Measurements from ENCODE around the gene ANKS1A.

ANKS1A gene

DNA sequence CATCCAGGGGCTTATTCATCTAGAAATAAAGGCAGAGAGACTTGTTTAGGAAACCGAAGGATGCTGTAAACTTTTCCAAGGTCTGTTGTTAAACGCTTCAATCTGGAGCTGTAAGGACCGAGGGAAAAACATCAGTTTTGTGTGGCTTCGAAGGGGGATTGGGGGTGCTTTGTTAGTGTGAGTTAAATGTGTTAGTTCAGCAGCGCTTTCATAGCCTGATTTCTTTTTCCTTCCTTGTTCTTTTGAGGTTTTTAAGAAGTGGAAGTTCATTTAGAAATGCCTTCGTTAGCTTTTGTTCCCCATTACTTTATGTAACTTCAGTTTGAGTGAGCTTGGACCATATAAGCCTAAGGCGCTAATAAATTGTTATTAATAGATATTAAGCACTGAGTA lies 1.5 kb downstream of the ANKS1A start:
- no peaks in the 10 kb centered on the region for H3K36me3 ChIP-seq (ENCODE audit: control insufficient read depth in 1 of 2, insufficient read depth in 2 of 2, low read length in 2 of 2)
- H3K27ac ChIP-seq (ENCODE audit: low read depth, low read length) = no peak overlapping the region
- no peaks in the 10 kb centered on the region for H3K27me3 ChIP-seq (ENCODE audit: insufficient read depth, low read length)
- no peak overlapping the region for H2BK5ac ChIP-seq (ENCODE audit: low read depth, low read length, poor library complexity)
- H3K14ac ChIP-seq (ENCODE audit: low read length) = no peak overlapping the region
- no peak for DNase-seq
- H2BK12ac ChIP-seq (ENCODE audit: low read length) = no peak overlapping the region
- peak overlapping the region; percentile 40 for H3K4ac ChIP-seq (ENCODE audit: low read depth, low read length)
- H3K4me1 ChIP-seq (ENCODE audit: control insufficient read depth in 1 of 2, insufficient read depth in 2 of 2, low read length in 2 of 2) = peaks cover 0 to 1% of the 10 kb centered on the region in 2 experiments
- peaks cover 9% of the 10 kb centered on the region for H3K79me2 ChIP-seq (ENCODE audit: control insufficient read depth, insufficient read depth, low read length, poor library complexity)
- H4K8ac ChIP-seq (ENCODE audit: low read depth, low read length) = no peak overlapping the region
- WGBS (ENCODE audit: extremely low coverage, insufficient coverage, insufficient read length) = no CpG with 5 or more reads among the region's 7 CpGs
- H3K79me1 ChIP-seq (ENCODE audit: low read length) = peaks cover 6% of the 10 kb centered on the region
- no peak overlapping the region for H4K12ac ChIP-seq (ENCODE audit: low read depth, low read length)
- no peaks in the 10 kb centered on the region for H3K9me3 ChIP-seq (ENCODE audit: insufficient read depth, low read depth, low read length)
- H2AK5ac ChIP-seq (ENCODE audit: low read length) = no peak overlapping the region
- no peak overlapping the region for H3K9ac ChIP-seq (ENCODE audit: low read length)
- H2AFZ ChIP-seq (ENCODE audit: insufficient read depth, low read length, poor library complexity) = no peak overlapping the region
- no peak overlapping the region for H4K91ac ChIP-seq (ENCODE audit: low read depth, low read length)
- H3K23ac ChIP-seq (ENCODE audit: low read length) = no peak overlapping the region
- no peak overlapping the region for H2BK120ac ChIP-seq (ENCODE audit: insufficient read depth, low read length, poor library complexity)
- H3K4me3 ChIP-seq (ENCODE audit: low read depth, low read length) = no peak overlapping the region
- H3K4me2 ChIP-seq (ENCODE audit: low read length) = peak overlapping the region; percentile 82
- H3K18ac ChIP-seq (ENCODE audit: low read length) = no peak overlapping the region

DNA sequence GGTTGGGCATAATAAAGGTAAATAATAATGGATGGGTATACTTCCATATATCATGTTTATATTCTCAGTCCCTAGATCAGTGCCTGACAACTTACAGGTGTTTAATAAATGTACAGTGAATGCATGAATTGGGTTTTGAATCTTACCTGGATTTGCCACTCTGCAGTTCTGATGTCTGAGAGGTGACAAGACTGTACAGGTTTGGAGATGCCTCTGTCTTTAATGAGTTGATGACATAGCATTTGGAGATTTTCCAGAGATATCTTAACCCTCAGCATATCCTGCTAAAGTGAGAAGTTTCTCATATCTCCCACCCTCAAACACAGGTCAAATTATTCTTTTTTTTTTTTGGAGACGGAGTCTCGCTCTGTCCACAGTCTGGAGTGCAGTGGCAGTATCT lies 2.2 kb downstream of the ANKS1A start:
- no peak overlapping the region for H2AK5ac ChIP-seq (ENCODE audit: low read length)
- H3K79me2 ChIP-seq (ENCODE audit: control insufficient read depth, insufficient read depth, low read length, poor library complexity) = peaks cover 9% of the 10 kb centered on the region
- H3K18ac ChIP-seq (ENCODE audit: low read length) = no peak overlapping the region
- no peak overlapping the region for H3K14ac ChIP-seq (ENCODE audit: low read length)
- H2AFZ ChIP-seq (ENCODE audit: insufficient read depth, low read length, poor library complexity) = no peak overlapping the region
- H4K91ac ChIP-seq (ENCODE audit: low read depth, low read length) = no peak overlapping the region
- H3K4ac ChIP-seq (ENCODE audit: low read depth, low read length) = no peak overlapping the region
- no peak overlapping the region for H3K4me2 ChIP-seq (ENCODE audit: low read length)
- WGBS (ENCODE audit: extremely low coverage, insufficient coverage, insufficient read length) = no CpG with 5 or more reads among the region's 2 CpGs
- H4K12ac ChIP-seq (ENCODE audit: low read depth, low read length) = no peak overlapping the region
- H3K4me1 ChIP-seq (ENCODE audit: control insufficient read depth in 1 of 2, insufficient read depth in 2 of 2, low read length in 2 of 2) = peaks cover 0 to 1% of the 10 kb centered on the region in 2 experiments
- H2BK12ac ChIP-seq (ENCODE audit: low read length) = no peak overlapping the region
- H2BK120ac ChIP-seq (ENCODE audit: insufficient read depth, low read length, poor library complexity) = no peak overlapping the region
- DNase-seq = no peak
- no peak overlapping the region for H3K9ac ChIP-seq (ENCODE audit: low read length)
- no peak overlapping the region for H2BK5ac ChIP-seq (ENCODE audit: low read depth, low read length, poor library complexity)
- H3K27me3 ChIP-seq (ENCODE audit: insufficient read depth, low read length) = no peaks in the 10 kb centered on the region
- H3K79me1 ChIP-seq (ENCODE audit: low read length) = peaks cover 6% of the 10 kb centered on the region
- H3K9me3 ChIP-seq (ENCODE audit: insufficient read depth, low read depth, low read length) = no peaks in the 10 kb centered on the region
- H3K36me3 ChIP-seq (ENCODE audit: control insufficient read depth in 1 of 2, insufficient read depth in 2 of 2, low read length in 2 of 2) = no peaks in the 10 kb centered on the region
- no peak overlapping the region for H3K4me3 ChIP-seq (ENCODE audit: low read depth, low read length)
- H3K23ac ChIP-seq (ENCODE audit: low read length) = no peak overlapping the region
- H3K27ac ChIP-seq (ENCODE audit: low read depth, low read length) = no peak overlapping the region
- H4K8ac ChIP-seq (ENCODE audit: low read depth, low read length) = no peak overlapping the region

DNA sequence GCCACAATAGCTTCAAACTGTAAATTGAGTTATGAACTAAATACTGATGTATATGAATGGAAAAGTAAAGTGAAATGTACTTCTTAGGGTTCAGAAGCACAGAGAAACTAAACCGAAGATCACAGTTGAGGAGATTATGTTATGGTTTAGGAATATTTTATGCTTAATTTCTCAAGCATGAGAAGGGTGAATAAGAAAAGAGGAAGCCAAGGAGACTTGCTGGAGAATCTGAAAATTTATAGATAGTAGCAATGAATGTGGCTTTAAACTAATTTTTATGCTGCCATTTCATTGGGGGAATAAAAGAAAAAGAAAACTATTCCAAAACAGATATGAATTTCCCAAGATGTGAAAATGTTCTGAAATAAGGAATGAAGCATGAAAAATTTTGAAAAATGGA lies 5.6 kb downstream of the ANKS1A start:
- no peaks in the 10 kb centered on the region for H3K36me3 ChIP-seq (ENCODE audit: control insufficient read depth in 1 of 2, insufficient read depth in 2 of 2, low read length in 2 of 2)
- no peaks in the 10 kb centered on the region for H3K4me1 ChIP-seq (ENCODE audit: control insufficient read depth in 1 of 2, insufficient read depth in 2 of 2, low read length in 2 of 2)
- no peak overlapping the region for H3K9ac ChIP-seq (ENCODE audit: low read length)
- H3K23ac ChIP-seq (ENCODE audit: low read length) = no peak overlapping the region
- no peaks in the 10 kb centered on the region for H3K79me1 ChIP-seq (ENCODE audit: low read length)
- no peak overlapping the region for H2AK5ac ChIP-seq (ENCODE audit: low read length)
- no peak overlapping the region for H3K4me2 ChIP-seq (ENCODE audit: low read length)
- H3K4me3 ChIP-seq (ENCODE audit: low read depth, low read length) = no peak overlapping the region
- no peak overlapping the region for H4K12ac ChIP-seq (ENCODE audit: low read depth, low read length)
- no peak overlapping the region for H4K8ac ChIP-seq (ENCODE audit: low read depth, low read length)
- whole genome bisulfite sequencing (ENCODE audit: extremely low coverage, insufficient coverage, insufficient read length) = no CpG with 5 or more reads among the region's 1 CpG
- H2BK5ac ChIP-seq (ENCODE audit: low read depth, low read length, poor library complexity) = no peak overlapping the region
- no peak overlapping the region for H2BK120ac ChIP-seq (ENCODE audit: insufficient read depth, low read length, poor library complexity)
- H3K4ac ChIP-seq (ENCODE audit: low read depth, low read length) = no peak overlapping the region
- no peak overlapping the region for H4K91ac ChIP-seq (ENCODE audit: low read depth, low read length)
- no peaks in the 10 kb centered on the region for H3K9me3 ChIP-seq (ENCODE audit: insufficient read depth, low read depth, low read length)
- no peak overlapping the region for H3K18ac ChIP-seq (ENCODE audit: low read length)
- H3K14ac ChIP-seq (ENCODE audit: low read length) = no peak overlapping the region
- no peak for DNase-seq
- H3K27ac ChIP-seq (ENCODE audit: low read depth, low read length) = no peak overlapping the region
- no peaks in the 10 kb centered on the region for H3K27me3 ChIP-seq (ENCODE audit: insufficient read depth, low read length)
- H2AFZ ChIP-seq (ENCODE audit: insufficient read depth, low read length, poor library complexity) = no peak overlapping the region
- H2BK12ac ChIP-seq (ENCODE audit: low read length) = no peak overlapping the region
- peaks cover 1% of the 10 kb centered on the region for H3K79me2 ChIP-seq (ENCODE audit: control insufficient read depth, insufficient read depth, low read length, poor library complexity)

DNA sequence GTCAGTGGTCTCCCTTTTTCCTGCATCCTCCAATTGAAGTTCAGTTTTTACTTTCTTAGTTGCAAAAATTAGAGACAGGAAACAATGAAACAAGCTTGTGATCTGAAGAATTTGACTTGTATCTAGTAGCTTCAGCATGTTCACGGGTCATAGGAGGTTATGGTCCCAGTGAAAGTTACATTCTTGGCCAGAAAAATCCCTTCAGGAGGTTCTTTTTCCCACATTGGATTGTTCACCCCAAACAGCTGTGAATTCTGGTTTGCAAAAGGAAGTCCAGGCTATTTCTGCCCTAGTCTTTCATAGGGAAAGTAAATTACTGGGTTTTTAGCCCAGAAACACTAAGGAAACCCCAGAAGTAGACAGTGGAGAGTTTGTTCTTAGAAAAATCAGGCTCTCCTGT lies 8.1 kb downstream of the ANKS1A start:
- Histone ChIP-seq H3K9ac (ENCODE audit: low read length) (no peak overlapping the region), H3K18ac (ENCODE audit: low read length) (no peak overlapping the region)
- WGBS (ENCODE audit: extremely low coverage, insufficient coverage, insufficient read length) = no CpG with 5 or more reads among the region's 1 CpG

More for the DNA sequence above, 8.1 kb downstream of the ANKS1A start:
- H3K4me2 ChIP-seq (ENCODE audit: low read length) = no peak overlapping the region
- H4K91ac ChIP-seq (ENCODE audit: low read depth, low read length) = no peak overlapping the region
- no peak overlapping the region for H3K27ac ChIP-seq (ENCODE audit: low read depth, low read length)
- no peaks in the 10 kb centered on the region for H3K79me1 ChIP-seq (ENCODE audit: low read length)
- H3K79me2 ChIP-seq (ENCODE audit: control insufficient read depth, insufficient read depth, low read length, poor library complexity) = no peaks in the 10 kb centered on the region
- no peak overlapping the region for H3K4ac ChIP-seq (ENCODE audit: low read depth, low read length)
- H3K27me3 ChIP-seq (ENCODE audit: insufficient read depth, low read length) = no peaks in the 10 kb centered on the region
- no peak overlapping the region for H2BK12ac ChIP-seq (ENCODE audit: low read length)
- H3K9me3 ChIP-seq (ENCODE audit: insufficient read depth, low read depth, low read length) = no peaks in the 10 kb centered on the region
- H2BK120ac ChIP-seq (ENCODE audit: insufficient read depth, low read length, poor library complexity) = no peak overlapping the region
- no peak overlapping the region for H2AK5ac ChIP-seq (ENCODE audit: low read length)
- H3K14ac ChIP-seq (ENCODE audit: low read length) = no peak overlapping the region
- H3K36me3 ChIP-seq (ENCODE audit: control insufficient read depth in 1 of 2, insufficient read depth in 2 of 2, low read length in 2 of 2) = no peaks in the 10 kb centered on the region
- H3K23ac ChIP-seq (ENCODE audit: low read length) = no peak overlapping the region
- H4K8ac ChIP-seq (ENCODE audit: low read depth, low read length) = no peak overlapping the region
- DNase-seq = no peak
- no peak overlapping the region for H4K12ac ChIP-seq (ENCODE audit: low read depth, low read length)
- H2AFZ ChIP-seq (ENCODE audit: insufficient read depth, low read length, poor library complexity) = no peak overlapping the region
- H3K4me3 ChIP-seq (ENCODE audit: low read depth, low read length) = no peak overlapping the region
- H3K4me1 ChIP-seq (ENCODE audit: control insufficient read depth in 1 of 2, insufficient read depth in 2 of 2, low read length in 2 of 2) = no peaks in the 10 kb centered on the region
- H2BK5ac ChIP-seq (ENCODE audit: low read depth, low read length, poor library complexity) = no peak overlapping the region

Data from trophoblast cell (in vitro differentiated cells and primary cell).